HG02763 (cell line): ENCODE results near the gene AHSP.
"Not testable (repeated sequence)": the region's sequence is repeated elsewhere in the genome, so short reads cannot be mapped to it uniquely, and the experiment has no call there.

Experiments used
- ATAC-seq: cut with Tn5 transposase; IDR thresholded peaks from one replicate; pipeline ENCODE4 v1.9.1; 2021; ENCODE audit warnings: mild to moderate bottlenecking, moderate library complexity; ENCODE audit not compliant: unreplicated experiment

Gene AHSP

DNA sequence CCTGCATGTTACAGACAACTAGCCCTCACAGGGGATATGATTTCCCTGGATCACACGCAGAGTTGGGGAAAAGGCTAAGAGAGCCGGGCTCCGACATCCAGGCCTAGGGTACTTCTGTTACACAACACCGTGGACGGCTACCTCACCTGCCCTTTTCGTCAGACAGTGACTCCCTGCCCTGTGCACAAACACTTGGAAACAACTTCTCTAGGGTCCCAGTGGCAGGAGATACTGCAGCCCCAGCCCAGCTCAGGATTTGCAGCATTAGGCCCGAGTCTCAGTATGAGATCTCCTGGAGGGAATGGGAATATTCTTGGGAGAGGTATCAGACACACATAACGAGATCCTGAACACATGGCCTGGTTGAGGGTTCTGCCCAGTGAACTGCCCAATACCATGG lies 27.8 kb upstream of the AHSP start:
- no peak for ATAC-seq

DNA sequence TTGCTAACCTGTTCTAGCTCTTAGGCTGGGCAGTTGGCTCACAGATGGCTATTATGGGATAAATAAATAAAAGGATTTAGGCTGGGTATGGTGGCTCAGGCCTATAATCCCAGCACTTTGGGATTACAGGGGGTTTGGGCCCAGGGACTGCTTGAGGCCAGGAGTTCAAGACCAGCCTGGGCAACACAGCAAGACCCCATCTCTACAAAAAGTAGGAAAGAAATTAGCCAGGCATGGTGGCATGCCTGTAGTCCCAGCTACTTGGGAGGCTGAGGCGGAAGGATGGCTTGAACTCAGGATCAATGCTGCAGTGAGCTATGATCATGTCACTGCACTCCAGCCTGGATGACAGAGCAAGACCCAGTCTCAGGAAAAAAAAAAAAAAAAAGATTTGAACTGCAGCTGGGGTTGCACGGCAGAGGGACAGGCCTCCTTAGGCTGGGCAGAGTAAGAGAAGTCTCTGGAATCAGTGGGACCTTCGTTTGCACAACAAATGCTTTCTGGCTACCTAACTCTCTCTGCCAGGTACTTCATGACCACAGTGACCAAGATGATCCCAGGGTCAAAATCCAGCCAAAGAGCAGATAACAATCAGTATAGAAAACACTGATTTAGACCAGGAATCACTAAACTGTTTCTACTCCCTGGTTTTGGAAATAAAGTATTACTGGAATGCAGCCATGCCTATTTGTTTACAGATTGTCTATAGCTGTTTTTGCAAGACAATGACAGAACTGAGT lies 26.3 kb upstream of the AHSP start:
- ATAC-seq, result no peak

DNA sequence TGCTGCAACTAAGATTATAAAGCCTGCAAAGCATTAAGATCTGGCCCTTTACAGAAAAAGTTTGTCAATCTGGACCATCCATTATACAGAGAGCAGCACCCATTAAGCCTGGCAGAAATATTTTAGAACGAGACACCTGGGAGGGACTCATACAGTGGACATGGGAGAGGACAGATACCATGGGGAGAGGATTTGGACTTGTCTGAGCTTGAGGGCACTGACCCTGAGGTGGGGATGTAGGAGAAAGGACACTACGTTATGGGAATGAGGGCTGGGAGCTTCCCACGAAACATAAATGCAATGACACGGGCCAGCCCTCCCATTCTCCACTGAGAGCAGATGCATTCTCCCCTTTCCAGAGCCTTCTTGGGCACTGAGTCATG lies 25.7 kb upstream of the AHSP start:
- no peak for ATAC-seq

DNA sequence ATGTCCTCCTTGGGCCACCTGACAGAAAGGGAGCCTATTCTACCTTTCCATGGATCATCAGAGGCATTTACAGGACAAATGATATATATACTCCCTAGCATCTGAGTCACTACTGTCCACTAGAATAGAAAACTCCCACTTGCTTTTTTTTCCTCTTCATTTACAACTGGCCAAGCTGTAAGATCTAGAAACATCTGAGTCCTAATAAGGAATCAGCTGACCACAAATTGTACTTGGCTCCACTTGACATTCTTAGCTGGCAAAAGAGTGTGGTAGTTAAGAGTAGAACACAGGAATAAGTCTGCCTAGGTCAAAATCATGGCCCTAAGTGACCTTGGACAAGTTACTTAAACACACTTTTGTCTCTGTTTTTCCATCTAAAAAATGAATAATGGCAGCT lies 24.7 kb upstream of the AHSP start:
- no peak for ATAC-seq

DNA sequence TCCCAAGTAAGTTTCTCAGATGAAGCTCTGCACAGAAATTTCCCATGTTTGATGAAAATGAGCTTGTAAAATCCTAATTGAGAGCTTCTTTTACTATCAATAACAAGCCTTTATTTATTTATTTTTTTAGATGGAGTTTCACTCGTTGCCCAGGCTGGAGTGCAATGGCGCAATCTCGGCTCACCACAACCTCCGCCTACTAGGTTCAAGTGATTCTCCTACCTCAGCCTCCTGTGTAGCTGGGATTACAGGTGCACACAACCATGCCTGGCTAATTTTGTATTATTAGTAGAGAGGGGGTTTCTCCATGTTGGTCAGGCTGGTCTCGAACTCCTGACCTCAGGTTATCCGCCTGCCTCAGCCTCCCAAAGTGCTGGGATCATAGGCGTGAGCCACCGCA lies 24.1 kb upstream of the AHSP start:
- ATAC-seq, result not testable (repeated sequence)

DNA sequence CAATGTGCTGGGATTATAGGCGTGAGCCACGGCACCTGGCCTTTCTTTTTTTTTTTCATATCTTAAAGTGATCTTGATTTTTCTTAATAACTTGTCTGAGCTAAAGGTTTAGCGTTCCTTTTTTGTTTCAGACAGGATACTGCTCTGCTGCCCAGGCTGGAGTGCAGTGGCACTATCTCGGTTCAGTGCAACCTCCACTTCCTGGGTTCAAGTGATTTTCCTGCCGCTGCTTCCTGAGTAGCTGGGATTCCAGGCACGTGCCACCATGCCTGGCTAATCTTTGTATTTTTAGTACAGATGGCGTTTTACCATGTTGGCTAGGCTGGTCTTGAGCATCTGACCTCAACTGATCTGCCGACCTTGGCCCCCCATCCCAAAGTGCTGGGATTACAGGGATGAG lies 23.5 kb upstream of the AHSP start:
- ATAC-seq, result no peak

DNA sequence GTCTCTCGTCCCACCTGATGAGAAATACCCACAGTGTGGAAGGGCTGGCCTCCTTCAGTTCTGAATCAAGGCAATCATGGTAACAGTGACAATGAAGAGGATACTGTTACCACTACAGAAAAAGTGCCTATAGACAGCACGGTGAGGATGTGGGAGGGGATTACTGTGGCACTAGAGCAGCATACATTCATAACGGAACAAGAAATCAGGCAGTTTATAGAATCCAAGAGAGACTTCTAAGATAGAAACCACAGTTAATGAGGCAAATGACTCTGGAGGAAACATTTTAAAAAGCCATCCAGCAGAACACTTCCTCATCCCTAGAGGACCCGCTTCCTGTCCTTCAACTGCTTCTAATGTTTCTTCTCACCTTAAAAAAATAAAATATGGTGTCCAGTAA lies 22.2 kb upstream of the AHSP start:
- ATAC-seq, result no peak

DNA sequence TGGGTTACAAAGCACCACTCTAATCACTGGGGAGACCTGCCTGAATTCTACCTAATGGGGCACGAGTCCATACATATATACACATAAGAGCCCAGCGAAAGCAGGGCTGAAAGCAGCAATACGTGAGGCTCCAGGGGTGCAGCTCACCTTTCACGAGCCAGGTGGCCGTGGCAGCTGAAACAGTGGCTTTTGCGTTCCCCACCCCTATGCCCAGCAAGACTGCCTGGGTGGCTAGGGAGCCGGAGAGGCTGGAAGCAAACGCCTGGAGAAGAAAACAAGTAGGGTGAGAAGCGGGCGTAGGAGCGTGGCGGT lies 20.1 kb upstream of the AHSP start:
- no peak for ATAC-seq

DNA sequence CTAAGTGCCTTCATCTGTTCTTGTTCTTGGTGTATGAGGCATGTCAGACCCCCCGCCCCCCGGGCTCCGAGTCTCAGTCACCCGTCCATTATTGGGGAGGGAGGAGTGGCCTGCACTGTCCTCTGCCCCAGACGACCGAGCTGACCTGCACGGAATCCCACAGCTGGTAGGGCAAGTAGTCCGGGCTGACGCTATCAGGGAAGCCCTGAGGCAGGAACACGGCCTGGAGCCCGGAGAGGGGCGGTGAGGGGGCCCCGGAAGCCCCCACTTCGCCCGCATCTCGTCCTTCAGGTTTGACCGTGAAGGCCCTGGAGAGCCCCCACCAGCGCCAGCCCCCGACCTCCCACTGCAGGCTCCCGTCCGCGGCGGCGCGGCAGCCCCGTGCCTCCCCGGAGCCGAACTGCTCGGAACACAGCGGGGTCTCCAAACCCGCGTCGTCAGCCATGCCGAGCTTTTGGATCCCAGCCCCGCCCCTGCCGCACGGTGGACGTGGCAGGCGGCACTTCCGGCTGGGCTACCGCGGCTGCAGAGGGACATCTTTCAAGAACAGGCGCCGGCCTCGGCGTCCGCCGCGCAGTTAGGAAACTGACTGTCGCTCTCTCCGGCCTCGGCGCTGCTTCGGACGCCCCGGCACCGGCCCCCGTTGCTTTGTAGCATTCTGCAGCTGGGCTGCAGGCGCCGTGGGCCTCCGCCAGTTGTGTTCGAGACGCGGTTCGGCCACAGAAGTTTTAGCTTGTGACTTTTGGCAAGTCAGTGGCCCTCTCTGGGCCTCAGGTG lies 19.6 kb upstream of the AHSP start, which contains the start of gene RUSF1:
Gene RUSF1 (minus strand): TSS at position 463 of the 777 bp plus-strand sequence. CDS start 18 bp downstream, at position 445.
- peak; percentile 94 for ATAC-seq

DNA sequence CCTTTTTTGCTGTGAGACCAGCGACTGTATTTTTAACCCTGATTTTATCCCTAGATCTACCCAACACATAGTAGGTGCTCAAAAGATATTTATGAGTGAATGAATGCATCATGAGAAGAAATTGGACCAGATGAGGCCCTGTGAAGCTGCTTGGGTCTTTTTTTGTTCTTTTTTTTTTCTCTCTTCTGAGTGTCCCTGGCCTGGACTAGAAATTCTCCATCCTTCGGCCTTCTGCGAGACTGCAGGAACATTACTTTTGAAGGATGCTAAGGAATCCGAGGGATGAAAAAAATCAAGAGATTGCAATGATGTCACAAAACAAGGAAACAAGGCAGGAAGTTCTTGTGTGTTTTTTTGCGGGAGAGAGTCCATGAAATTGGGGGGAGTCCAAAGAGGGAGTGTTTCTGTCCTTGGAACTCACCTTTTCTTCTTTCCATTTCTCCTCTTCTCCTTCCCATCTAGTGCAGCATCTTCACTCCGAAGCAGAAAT lies 18.9 kb upstream of the AHSP start:
- no peak for ATAC-seq

DNA sequence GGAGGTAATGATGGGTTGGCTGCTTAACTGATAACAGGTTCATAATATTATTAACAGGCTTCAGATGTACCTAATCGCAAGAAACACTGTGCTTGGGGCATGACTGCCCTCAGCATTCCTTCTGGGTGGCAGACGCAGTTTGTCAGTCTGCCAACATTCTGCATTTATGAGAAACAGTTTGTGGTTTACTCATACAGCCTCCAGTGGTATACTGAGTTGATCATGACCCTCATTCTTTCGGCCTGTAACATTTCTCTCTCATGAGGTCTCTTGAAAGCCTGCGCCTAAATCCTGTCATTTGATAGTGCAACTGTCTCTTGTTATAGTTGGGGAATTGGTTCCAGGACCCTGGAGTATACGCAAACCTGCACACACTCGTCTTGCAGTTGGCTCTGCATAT lies 14.6 kb upstream of the AHSP start:
- ATAC-seq, result no peak

DNA sequence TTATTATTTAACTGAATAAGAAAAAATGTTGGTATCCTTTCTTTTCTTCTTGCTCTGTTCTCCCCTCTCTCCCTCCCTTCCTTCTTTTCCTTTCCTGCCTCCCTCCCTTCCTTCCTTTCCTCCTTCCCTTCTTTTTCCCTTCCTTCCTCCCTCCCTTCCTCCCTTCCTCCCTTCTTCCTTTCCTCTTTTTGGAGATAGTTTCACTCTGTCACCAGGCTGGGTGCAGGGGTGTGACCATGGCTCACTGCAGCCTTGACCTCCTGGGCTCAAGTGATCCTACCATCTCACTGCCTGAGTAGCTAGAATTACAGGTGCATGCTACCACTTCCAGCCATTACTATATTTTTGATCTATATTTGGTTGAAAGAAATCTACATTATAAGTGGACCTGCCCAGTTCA lies 13.8 kb upstream of the AHSP start:
- no peak for ATAC-seq

DNA sequence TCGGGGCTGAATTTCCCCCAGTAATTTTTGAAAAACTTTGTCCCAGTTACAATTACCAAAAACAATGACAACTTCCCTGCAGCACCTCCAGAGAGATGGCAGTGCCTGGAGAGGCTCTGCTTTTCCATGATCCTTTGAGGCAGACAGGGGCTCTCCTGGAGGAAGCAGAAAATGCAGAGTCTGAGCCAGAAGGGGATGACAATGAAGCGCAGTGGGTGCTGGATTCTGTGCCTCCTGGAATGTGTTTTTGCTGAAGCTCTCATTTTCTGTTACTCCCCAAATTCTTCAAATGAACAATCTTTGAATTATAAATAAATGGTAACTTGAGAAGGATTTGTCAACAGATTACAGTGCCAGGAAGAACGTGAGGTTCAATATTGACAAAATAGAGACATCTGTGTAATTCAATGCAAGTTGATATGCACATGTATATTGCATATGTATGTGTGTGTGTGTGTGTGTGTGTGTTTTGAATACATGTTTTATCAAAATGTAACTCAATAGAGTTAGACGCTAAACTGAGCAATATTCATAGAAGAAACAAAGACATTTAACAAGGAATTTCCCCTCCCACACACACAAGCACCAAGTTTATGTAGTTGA lies 9.8 kb upstream of the AHSP start:
- ATAC-seq, result no peak

DNA sequence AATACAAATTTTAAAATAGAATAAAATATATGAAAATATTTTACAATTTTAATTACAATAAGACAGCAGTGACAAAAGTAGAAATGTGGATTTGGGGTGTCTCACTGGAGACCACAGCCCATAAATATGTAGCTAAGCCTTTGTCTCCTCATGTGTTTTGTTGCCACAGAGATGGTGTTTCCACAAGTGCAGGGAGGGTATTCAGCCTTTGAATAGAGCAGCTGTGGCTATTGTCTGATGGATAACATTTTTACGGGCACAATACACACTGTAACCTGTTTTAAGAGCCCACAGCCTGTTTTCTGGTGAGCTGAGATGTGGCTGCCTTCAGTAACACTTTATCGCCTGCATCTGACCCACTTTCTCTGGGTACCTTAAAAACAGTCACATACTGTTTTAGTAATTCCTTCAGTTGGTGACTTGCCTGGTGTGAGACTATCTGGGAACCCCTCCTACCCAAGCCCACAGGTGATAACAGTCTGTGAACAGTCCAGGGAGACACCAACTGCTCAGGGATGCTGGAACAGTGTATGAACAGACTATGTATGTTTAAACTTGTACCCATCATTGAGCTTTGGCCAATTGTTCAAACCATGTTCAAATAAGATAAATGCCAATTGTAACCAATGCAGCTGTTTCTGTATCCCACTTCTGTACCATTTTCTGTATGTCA lies 7.8 kb upstream of the AHSP start:
- no peak for ATAC-seq

DNA sequence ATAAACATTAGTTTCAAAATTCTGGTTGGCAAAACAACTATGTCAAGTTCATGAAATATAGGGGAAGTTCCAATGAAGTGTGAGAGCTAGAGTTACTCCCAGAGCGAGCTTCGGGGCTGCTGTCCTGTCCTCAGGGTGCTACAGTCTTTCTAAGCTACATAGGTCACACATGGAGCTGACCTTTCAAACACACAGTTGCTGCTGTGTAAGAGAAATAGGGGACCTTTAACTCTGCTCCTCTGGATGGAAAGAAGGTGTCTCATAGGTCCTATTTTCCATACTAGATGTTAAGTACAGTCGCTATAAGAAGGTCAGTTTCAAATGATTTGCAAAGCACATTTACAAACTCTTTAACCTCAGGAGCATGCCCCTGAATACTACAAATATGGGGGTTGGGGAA lies 6.3 kb upstream of the AHSP start:
- no peak for ATAC-seq

DNA sequence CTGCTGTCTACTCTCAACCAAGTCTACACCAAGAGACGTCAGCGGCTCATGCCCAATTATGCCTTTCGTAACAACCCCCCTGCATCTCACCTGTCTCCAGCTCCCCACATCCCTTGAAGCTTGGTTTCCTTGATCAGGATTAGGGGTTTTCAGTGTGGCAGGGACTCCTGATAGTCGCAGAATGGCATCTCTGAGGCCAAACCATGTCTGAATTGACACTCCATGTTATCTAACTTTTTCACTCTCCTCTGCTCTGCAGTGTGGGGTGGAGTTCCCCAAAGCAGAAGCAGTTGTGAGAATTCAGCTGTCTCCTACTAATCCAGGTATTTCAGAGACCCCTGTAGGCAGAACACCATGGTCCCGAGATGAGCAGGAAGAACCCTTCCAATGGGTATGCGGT lies 5.6 kb upstream of the AHSP start:
- ATAC-seq, result no peak

DNA sequence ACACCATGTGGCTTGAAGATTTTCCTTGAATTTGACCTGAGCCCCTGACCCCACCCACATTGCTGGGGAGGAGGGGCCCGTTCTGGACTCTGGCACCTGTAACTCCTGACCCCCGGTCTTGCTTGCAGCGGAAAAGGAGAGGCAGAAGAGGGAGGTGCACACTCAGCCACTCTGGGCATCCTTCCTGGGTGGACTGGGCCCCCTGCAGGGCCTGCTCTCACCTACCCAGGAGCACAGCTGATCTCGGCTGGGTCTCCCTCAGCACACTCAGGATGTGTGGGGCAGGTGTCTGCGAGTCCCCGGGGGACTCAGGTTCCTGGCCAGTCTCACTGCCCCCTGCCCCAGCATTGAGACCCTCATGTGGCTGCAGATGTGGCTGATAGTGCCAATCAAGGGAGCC lies 3.9 kb upstream of the AHSP start:
- not testable (repeated sequence) for ATAC-seq

DNA sequence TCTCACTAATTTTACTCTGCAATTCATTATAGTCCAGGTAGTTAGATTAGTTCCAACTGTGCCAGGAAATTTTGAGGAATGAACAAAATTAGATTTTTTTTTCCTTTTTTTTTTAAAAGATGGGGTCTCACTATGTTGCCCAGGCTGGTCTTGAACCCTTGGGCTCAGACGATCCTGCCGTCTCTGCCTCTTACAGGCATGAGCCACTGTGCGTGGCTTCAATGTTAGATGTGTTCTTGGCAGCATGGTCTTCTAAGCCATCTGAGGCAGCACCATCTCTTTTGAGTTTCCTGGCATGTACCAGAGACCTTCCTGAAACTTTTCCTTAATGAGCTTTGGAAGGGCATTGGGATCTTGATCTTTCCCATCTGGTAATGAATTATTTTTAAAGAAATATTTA lies 2.6 kb upstream of the AHSP start:
- ATAC-seq, result no peak

DNA sequence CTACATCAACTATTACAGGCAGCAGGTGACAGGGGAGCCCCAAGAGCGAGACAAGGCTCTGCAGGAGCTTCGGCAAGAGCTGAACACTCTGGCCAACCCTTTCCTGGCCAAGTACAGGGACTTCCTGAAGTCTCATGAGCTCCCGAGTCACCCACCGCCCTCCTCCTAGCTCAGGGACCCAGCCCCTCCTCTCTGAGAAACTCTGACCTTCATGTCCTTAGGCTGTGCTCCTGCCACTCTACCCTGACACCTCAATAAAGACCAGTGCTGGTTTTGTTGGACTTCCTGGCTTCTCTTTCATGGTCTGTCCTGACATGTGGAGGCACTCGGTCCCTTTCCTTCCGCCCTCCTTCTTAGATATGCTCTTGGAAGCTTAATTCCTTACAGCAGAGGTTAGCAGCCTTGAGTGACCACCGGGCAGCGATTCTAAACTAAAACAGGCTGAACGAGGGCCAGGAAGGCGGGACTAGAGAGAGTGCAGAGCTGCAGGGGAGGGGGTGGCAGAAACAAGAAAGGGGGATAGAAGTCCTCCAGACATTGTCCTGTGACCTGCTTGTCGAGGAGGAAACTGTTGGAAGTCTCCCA lies 915 bp downstream of the AHSP start:
- ATAC-seq, result no peak

DNA sequence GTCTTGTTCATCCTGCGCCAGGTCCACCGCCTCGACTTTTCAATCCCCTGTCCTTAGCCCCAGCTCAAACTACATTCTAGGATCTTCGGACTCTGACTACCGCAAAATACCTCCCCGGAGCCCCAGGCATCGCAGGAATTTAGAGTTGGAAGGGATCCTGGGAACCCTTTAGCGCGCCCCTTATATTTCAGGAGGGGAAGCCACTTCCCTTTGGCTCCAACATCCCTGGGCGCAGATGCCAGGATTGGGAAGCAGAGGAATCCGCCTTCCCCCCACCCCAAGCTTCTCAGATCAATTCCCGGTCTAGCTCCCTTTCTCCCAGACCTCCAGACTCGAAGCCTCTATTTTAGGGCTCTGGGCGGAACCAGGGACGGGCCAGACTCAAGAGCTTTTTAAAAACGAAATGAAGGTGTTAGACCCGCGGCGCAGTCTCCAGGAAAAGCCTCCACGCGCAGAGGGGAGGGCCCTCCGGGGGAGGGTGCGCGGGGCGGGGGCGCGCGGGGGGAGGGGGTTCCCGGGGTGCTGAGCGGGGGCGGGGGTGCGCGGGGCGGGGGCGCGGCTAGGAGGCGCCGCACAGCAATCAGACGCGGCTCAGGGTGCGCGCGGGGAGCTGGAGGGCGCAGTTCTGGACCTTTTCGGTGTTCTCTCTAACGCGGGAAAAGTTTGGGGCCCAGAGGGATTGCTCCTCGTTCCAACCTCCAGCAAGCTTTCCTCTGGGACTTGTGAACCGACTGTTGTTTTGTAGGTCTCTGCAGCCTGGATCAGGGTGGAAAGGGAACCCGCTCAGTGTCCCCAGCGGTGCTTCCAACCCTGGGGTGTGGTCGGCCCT lies 1.6 kb downstream of the AHSP start:
- no peak for ATAC-seq
